Central memory CD4-positive, alpha-beta T cell (primary cell): ENCODE measurements around the gene ALG9.

ENCODE experiments used
- DNase-seq: peaks from one replicate; pipeline ENCODE4 v3.0.0; 2022

ALG9 gene

GRCh38 chr11:111835665-111836064, 35.7 kb downstream of the ALG9 start:
- DNase-seq = no peak

DNA sequence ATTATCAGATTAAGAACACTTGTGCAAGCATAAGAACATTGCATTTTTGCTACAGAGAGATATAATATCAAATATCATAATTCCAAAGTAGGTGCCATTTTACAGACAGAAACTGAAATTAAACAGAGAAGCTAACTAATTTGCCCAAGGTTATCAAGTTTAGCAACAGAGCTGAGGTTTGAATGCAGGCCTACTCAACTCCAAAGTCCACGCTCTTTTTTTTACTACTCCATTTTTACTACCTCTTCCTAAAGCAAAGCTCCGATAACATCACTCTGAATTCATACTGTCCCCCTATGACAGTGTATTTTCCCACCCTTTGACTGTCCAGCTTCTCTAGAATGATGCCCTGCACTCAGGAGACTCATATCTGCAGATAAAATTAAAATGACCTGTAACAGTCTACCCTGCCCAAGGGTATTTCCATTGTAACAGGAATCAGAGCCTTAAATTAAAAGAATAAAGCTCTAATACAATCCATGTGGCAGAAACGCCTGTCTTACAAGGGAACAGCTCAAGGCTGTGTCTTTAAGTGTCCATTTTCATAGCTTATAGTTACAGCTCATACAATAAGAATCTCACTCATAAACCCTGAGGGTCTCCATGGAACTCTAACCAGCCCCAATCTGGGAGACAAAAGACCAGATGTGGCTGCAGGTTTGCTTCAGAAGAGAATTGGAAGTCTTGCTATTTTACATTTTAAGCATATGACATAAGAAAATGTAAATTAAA, 36.8 kb downstream of the ALG9 start:
- no peak for DNase-seq

DNA sequence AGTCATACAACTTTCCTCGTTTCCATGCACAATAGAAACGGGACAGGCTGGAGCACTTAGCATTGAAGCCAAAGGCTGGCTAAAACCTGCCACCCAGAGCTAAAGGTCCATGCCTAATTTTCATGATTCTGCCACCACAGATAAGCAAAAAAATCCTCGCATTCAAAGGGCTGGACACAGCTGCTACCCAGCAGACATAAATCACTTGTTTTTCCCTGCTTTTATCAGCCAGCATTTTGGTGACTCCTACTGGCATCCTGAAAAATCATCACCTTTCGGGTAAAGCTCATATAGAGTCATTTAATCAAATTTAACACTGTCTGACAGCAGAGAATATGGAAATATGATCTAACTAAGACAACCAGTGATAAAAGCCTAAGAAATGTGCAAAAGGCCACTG, 37.9 kb downstream of the ALG9 start:
- DNase-seq = no peak

GRCh38 chr11:111829185-111829968, 42.0 kb downstream of the ALG9 start:
- no peak for DNase-seq

DNA sequence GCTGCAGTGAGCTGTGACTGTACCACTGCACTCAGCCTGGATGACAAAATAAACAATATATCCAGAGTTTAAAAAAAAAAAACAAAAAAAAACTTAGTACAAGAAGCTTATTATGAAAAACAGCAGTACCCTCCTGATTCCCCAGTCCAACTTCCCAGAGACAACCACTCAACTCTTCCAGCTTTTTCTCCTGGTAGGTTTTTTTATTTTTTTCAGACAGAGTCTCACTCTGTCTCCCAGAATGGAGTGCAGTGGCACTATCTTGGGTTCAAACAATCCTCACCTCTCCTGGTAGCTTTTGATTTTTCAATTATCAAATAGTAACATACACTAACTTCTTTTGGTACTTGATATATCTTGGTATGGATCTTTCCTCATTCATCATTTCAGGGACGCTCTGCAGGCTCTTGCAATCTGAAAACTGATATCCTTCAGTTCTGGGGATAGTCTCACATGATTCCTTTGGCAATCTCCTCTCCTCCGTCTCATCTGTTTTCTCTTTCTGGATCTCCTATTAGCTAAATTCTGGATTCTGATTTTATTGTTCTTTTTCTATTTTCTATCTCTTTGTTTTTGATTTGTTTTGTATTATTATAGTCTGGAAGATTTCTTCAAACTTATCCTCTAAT, 44.9 kb downstream of the ALG9 start:
- no peak for DNase-seq

DNA sequence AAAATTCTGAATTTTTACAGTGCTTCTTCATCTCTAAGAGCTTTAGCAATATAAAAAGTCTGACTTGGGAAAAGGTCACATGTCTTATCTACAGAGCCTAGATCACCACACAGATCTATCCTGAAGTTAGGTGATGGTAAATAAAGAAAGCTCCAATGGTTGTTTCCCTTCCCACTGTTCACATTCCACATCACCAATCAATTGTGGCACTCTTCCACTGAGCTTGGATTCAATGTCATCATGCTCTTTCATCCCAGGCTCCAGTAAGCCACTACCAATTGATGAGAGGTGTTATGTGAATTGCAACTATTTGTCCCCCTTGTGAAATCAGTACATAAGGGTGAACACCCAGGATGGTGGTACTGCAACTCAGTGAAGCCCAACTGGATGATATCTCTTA, 47.8 kb downstream of the ALG9 start:
- no peak for DNase-seq

GRCh38 chr11:111823131-111823530, 48.2 kb downstream of the ALG9 start:
- no peak for DNase-seq

GRCh38 chr11:111819829-111820237, 51.5 kb downstream of the ALG9 start:
- DNase-seq = no peak

GRCh38 chr11:111819161-111819828, 52.1 kb downstream of the ALG9 start:
- no peak for DNase-seq

GRCh38 chr11:111815489-111815888, 55.9 kb downstream of the ALG9 start:
- DNase-seq = no peak

DNA sequence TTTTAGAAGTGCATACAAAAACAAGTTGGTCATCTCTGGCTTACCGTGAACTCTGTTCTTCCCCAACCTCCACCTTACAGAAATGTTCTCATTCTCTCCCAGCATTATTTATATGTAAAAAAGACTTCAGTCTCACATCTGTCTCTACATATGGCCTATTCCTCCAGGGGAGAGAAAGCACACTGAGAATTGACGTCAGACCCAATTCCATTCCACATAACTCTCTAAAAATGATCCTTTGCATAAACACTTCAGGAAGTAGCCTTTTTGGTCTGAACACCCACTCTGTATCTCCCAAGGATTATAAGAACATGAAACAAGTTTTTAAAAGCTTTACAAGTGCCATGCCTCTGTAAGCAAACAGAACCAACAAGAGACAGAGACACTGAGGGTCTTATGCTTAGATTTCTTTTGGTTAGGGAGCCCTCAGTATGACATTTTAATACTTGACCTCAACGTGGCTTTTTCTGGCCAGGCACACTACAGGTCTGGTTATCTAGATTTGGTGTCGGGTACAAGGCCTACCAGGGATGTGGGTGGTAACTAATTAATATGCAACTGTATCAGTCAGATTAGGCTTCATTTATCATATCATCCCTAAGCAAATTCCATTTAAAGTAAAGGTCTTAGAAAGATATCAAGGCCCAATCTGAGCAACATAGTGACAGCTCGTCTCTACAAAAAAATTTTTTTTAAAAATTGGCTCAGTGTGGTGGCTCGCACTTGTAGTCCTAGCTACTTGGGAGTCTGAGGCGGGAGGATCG, 56.6 kb downstream of the ALG9 start:
- DNase-seq = no peak

- no peak for DNase-seq
These were observed 57.3 kb downstream of the ALG9 start for GRCh38 chr11:111814106-111814505.

- no peak for DNase-seq
These were observed 59.2 kb downstream of the ALG9 start for GRCh38 chr11:111812211-111812610.

DNA sequence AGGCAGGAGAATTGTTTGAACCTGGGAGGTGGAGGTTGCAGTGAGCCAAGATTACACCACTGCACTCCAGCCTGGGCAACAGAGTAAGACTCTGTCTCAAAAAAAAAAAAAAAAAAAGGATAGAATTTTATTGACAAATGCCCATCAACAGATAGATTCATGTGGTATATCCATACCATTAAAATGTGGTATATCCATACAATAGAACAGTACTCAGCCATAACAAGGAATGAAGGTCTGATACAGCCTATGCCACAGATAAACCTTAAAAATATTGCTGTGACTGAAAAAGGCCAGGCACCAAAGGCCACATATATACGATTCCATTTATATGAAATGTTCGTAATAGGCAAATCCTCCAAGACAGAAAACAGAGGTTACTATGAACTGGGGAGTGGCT, 59.9 kb downstream of the ALG9 start:
- DNase-seq = no peak

DNA sequence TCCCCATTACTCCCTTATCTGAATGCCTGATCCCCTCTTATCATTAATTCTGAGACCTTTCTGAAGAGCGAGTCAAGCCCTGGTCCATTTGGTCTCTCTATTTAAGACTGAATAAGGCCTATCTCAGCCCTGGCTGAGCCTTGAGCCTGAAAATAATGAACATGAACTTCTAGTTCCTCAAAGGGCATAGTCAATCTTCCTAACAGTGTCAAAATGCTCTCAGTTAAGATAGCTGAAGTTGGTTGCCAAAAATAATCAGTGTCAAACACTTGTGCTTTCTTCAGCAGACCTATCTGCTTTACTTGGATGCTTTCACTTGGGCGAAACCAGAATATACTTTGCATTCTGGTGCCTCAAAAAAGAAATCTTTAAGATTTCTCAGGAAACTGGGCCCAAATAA, 62.5 kb downstream of the ALG9 start:
- no peak for DNase-seq

DNA sequence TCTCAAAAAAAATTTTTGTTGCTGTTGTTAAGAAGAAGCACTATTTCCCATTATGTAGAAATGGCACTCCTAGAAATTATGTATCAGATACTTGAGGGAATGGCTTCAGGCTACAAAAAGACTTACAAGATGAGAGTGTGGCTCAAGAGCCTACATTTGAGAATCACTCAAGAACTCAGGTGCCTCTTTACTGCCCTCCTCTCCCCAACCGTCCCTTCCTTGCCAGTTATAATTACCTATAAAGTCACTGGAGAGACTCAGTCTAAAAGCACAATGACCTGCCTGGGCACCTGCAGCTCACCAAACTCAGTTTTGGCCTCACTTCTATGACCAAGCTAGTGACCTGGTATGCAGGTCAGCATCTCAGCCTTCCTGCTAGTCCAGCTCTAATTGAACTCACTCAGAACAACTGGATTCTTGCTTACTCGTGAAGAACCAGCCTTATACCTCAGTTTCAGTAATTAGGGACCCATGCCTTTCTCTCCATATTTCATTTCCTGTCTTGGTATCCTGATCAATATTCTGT, 63.3 kb downstream of the ALG9 start:
- DNase-seq = no peak

DNA sequence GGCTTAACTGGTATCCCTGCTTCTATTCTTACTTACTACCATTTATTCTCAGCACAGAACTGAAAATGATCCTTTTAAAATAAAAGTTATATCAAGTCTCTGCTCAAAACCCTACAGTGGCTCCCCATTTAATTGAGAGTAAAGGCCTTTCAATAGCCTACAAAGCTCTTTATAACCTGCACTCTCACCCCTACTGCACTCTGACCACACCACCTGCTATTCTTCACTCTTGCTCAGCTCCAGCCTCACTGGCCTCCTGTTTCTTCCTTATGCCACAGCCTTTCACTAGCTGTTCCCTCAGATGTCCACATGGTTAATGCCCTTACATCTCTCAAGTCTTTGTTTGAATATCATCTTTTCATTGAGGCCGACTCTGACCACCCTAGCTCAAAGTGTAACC, 64.3 kb downstream of the ALG9 start:
- no peak for DNase-seq

DNA sequence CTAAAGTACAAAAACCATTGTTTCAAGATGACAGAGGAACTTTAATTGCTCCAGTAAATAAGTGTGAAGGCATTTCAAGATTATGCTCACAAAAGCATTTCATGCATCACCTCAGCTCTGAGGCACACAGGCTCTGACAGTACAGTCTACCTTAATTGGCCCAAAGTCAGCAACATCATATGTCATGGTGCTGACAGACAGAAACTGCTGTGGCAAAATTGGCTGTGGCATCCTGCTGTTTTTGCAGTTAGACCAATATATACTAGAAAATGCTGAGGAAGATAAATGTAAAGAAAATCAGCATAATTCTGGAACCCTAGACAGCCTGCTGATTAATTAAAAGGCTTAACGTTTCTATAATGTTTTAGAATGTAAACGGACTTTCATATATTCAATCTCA, 70.2 kb downstream of the ALG9 start:
- DNase-seq = no peak

- DNase-seq = no peak
These were observed 73.1 kb downstream of the ALG9 start for GRCh38 chr11:111798279-111798678.

- DNase-seq = no peak
These were observed 74.2 kb downstream of the ALG9 start for GRCh38 chr11:111797145-111797581.

DNA sequence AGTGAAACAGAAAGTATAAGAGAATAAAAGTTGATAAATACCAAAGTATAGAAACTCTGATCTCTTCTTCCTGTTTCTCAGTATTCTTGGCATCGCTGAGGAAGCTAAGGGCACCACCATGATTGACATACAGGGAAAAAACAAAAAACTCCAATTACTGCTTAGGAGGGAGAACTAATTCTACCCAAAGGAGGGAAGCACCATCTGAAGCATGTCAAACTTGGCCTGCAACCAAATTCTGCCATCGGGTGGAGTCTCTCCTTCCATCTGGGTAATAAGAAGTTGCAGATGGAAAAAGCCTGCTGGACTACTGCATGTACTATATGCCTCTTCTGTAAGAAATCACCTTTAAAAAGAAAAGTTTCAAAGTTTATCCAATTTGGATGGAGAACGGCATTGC, 74.7 kb downstream of the ALG9 start:
- no peak for DNase-seq

DNA sequence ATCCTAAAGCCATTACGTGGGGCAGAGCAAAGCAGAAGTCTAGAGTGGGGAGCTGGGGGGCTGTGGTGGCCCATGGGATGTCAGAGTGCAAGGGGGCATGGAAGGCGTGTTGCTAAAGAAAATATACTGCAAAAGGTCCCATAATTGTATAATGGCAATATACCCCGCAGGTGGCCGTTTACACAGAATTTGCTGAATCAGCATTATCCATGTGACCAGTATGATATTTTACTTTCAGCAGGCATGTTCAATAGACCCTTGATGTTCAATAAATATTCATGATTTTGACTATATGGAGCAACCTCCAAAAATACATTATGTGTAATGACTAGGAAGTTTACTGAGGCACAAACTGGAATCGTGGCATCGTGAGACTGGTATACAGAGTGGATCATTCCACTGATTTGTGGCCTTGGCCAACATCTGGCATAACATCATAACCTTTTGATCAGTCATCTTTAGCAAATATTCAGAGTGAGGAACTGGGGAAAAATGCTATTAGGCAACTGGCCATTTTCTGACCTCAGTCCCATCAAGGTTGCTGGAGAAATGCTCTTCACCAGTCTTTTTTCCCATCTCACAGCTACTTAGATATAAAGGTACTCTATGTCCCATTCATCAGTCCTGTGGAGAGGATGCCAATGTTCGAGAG, 75.9 kb downstream of the ALG9 start:
- DNase-seq = no peak
